Measurements from ENCODE around the gene CLDN14. TPM values are rescaled to one million over a fixed set of nuclear protein-coding genes. Genes with fewer than 3 reads are reported as not detected.

The CLDN14 gene
- total and polyA plus RNA-seq, 4 experiments from 2014 or later = not detected

DNA sequence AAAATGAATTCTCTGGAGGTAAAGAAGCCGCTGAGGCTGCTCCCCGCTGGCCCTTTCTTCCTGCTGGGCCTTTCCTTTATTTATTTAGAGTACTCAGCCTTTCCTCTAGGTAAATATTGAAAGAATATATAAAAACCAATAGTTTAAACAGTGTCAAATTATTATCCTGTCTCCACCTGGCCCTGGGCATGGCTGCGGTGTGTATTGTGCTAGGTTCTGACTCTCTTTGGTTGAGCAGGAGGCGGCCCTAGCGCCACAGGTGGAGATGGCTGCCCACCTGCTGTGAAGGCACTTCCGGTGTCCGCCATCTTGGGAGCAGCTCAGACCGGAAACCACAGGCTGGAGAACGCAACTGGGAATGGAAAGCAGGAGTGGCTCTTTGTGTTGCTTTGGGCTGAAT, 29.0 kb upstream of the CLDN14 start:
- Histone ChIP-seq H3K27me3 (ENCODE audit: insufficient read depth, low read length) (peaks cover 10% of the 10 kb centered on the region), H3K4me1 (ENCODE audit: insufficient read depth, low read length) (no peaks in the 10 kb centered on the region), H3K36me3 (ENCODE audit: insufficient read depth, low read length) (no peaks in the 10 kb centered on the region), H3K4me3 (ENCODE audit: low read length in 2 of 2) (no peak overlapping the region), H3K9me3 (ENCODE audit: control insufficient read depth in 1 of 2, low read length in 2 of 2) (no peaks in the 10 kb centered on the region), H3K27ac (ENCODE audit: low read depth, low read length) (no peak overlapping the region)
- H3K9me3 Mint-ChIP-seq = no peaks in the 10 kb centered on the region
- H3K4me1 Mint-ChIP-seq = peaks cover 0 to 6% (median 2%) of the 10 kb centered on the region in 4 donors
- no peak for DNase-seq
- ChIA-PET CTCF (ENCODE audit: partially characterized antibody) (no interaction called here), POLR2A (ENCODE audit: partially characterized antibody) (no interaction called here)
- H3K27me3 Mint-ChIP-seq = peaks cover 8 to 13% of the 10 kb centered on the region in 2 donors
- no peak overlapping the region for H3K27ac Mint-ChIP-seq
- H3K4me3 Mint-ChIP-seq = no peak overlapping the region
- no peaks in the 10 kb centered on the region for H3K36me3 Mint-ChIP-seq
- intact Hi-C loops (cut with micrococcal nuclease) = no loop called here

DNA sequence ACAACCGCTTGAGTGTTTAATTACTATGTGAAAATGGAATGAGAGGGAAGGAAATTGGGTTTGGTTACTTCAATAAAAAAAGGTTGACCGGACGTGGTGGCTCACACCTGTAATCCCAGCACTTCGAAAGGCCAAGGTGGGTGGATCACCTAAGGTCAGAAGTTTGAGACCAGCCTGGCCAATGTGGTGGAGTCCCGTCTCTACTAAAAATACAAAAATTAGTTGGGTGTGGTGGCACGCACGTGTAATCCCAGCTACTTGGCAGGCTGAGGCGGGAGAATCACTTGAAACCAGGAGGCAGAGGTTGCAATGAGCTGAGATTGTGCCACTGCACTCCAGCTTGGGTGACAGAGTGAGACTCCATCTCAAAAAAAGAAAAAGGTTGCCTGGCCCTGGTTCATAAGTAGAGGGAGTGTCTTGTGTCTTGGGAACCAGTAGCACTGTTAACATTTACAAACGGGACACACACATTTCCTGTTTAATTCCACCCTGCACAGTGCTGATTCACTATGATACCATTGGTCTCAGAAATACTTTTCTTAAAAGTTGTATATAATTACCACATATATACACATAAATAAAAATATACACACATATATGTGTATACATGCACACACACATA, 27.6 kb upstream of the CLDN14 start:
- no peak overlapping the region for H3K27ac Mint-ChIP-seq
- no peak overlapping the region for H3K27ac ChIP-seq (ENCODE audit: low read depth, low read length)
- H3K4me3 ChIP-seq (ENCODE audit: low read length in 2 of 2) = no peak overlapping the region
- no peak overlapping the region for H3K4me3 Mint-ChIP-seq
- H3K27me3 Mint-ChIP-seq = peaks cover 11 to 14% of the 10 kb centered on the region in 2 donors
- H3K9me3 Mint-ChIP-seq = no peaks in the 10 kb centered on the region
- intact Hi-C loops (cut with micrococcal nuclease) = no loop called here
- DNase-seq = no peak
- ChIA-PET POLR2A (ENCODE audit: partially characterized antibody) (no interaction called here), CTCF (ENCODE audit: partially characterized antibody) (interaction anchor here (3.1 kb wide), 1 partner anchor 9 kb away, joined by 11 read pairs; no protein-coding TSS in a partner anchor)
- no peaks in the 10 kb centered on the region for H3K9me3 ChIP-seq (ENCODE audit: control insufficient read depth in 1 of 2, low read length in 2 of 2)
- no peaks in the 10 kb centered on the region for H3K4me1 ChIP-seq (ENCODE audit: insufficient read depth, low read length)
- H3K36me3 ChIP-seq (ENCODE audit: insufficient read depth, low read length) = no peaks in the 10 kb centered on the region
- H3K27me3 ChIP-seq (ENCODE audit: insufficient read depth, low read length) = peaks cover 10% of the 10 kb centered on the region
- H3K4me1 Mint-ChIP-seq = peaks cover 0 to 6% (median 2%) of the 10 kb centered on the region in 4 donors
- H3K36me3 Mint-ChIP-seq = no peaks in the 10 kb centered on the region

DNA sequence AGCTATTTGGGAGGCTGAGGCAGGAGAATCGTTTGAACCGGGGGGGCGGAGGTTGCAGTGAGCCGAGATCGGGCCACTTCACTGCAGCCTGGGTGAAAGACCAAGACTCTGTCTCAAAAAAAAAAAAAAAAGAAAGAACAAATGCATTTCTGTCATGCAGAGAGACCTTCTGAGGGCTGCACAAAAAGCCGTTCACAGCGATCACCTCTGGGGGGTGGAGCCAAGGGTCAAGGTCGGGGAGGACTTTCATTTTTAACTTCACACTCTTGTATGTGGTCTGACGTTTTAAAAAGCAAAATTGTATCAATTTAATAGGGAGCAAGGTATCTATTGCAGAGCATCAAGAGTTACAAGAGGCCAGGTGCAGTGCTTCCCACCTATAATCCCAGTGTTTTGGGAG, 26.6 kb upstream of the CLDN14 start:
- H3K27ac ChIP-seq (ENCODE audit: low read depth, low read length) = no peak overlapping the region
- H3K36me3 ChIP-seq (ENCODE audit: insufficient read depth, low read length) = no peaks in the 10 kb centered on the region
- ChIA-PET CTCF (ENCODE audit: partially characterized antibody) (interaction anchor here (0.7 to 3.7 kb wide), 4 partner anchors 10 to 421 kb away, joined by 3 to 12 read pairs (median 8); no protein-coding TSS in a partner anchor), POLR2A (ENCODE audit: partially characterized antibody) (no interaction called here)
- H3K27me3 ChIP-seq (ENCODE audit: insufficient read depth, low read length) = peaks cover 10% of the 10 kb centered on the region
- H3K9me3 ChIP-seq (ENCODE audit: control insufficient read depth in 1 of 2, low read length in 2 of 2) = no peaks in the 10 kb centered on the region
- peaks cover 0 to 3% (median under 1%) of the 10 kb centered on the region in 4 donors for H3K4me1 Mint-ChIP-seq
- H3K4me3 Mint-ChIP-seq = no peak overlapping the region
- no peak overlapping the region for H3K27ac Mint-ChIP-seq
- no peak for DNase-seq
- no peaks in the 10 kb centered on the region for H3K9me3 Mint-ChIP-seq
- no peaks in the 10 kb centered on the region for H3K36me3 Mint-ChIP-seq
- H3K4me1 ChIP-seq (ENCODE audit: insufficient read depth, low read length) = no peaks in the 10 kb centered on the region
- intact Hi-C loops (cut with micrococcal nuclease) = no loop called here
- no peak overlapping the region for H3K4me3 ChIP-seq (ENCODE audit: low read length in 2 of 2)
- peaks cover 11 to 14% of the 10 kb centered on the region in 2 donors for H3K27me3 Mint-ChIP-seq

DNA sequence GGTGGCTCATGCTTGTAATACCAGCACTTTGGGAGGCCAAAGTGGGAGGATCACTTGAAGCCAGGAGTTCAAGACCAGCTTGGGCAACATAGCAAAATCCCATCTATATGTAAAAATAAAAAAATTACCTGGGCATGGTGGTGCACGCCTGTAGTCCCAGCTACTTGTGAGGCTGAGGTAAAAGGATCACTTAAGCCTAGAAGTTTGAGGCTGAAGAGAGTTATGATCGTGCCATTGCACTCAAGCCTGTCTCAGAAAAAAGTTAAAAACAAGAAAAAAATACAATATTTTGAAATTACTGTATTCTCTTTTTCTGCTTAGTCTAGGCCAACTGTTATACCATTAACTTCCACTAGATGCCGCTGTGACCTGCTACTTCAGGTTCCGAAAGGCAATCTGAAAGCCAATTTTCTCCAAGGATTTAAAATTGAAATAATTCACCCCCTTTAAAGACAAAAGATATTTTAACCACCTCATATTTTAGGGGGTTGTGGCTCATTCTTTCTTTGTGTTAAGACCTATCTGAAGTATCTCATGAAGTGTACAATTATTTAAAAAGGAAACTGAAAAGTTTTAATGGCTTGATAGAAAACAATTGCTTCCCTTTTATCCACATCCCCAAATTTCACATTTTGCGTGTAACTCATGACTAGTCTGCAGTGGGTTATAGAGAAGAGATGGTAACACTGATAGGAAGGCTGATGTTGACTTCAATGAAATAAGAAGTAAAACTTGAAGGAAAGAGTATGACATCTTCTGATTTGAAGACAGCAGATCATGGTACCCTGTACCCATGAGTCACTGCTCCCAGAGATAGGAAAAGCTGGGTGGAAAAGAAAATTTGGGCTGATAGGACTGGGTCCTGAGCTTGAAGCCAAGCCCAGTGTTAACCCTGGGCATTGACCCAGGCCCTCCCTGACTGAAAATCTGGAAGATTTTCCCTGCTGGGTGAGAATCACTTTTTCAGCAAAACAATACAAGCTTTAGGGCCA, 24.4 kb upstream of the CLDN14 start:
- ChIA-PET CTCF (ENCODE audit: partially characterized antibody) (interaction anchor here (0.7 to 3.7 kb wide), 8 partner anchors 10 to 426 kb away, joined by 3 to 12 read pairs (median 4); no protein-coding TSS in a partner anchor), POLR2A (ENCODE audit: partially characterized antibody) (no interaction called here)
- no peak overlapping the region for H3K4me3 ChIP-seq (ENCODE audit: low read length in 2 of 2)
- Mint-ChIP-seq H3K27ac (no peak overlapping the region), H3K9me3 (no peaks in the 10 kb centered on the region), H3K36me3 (no peaks in the 10 kb centered on the region), H3K4me1 (no peaks in the 10 kb centered on the region), H3K27me3 (peaks cover 11 to 14% of the 10 kb centered on the region in 2 donors), H3K4me3 (no peak overlapping the region)
- H3K9me3 ChIP-seq (ENCODE audit: control insufficient read depth in 1 of 2, low read length in 2 of 2) = no peaks in the 10 kb centered on the region
- peak in 4 of 5 donors; percentile 19 to 42 (median 28) for DNase-seq
- H3K27ac ChIP-seq (ENCODE audit: low read depth, low read length) = no peak overlapping the region
- intact Hi-C loops (cut with micrococcal nuclease) = loop anchor here (1.0 to 2.0 kb wide), 2 partner anchors 423 to 506 kb away; no protein-coding TSS in a partner anchor
- no peaks in the 10 kb centered on the region for H3K36me3 ChIP-seq (ENCODE audit: insufficient read depth, low read length)
- no peaks in the 10 kb centered on the region for H3K4me1 ChIP-seq (ENCODE audit: insufficient read depth, low read length)
- H3K27me3 ChIP-seq (ENCODE audit: insufficient read depth, low read length) = peaks cover 10% of the 10 kb centered on the region

DNA sequence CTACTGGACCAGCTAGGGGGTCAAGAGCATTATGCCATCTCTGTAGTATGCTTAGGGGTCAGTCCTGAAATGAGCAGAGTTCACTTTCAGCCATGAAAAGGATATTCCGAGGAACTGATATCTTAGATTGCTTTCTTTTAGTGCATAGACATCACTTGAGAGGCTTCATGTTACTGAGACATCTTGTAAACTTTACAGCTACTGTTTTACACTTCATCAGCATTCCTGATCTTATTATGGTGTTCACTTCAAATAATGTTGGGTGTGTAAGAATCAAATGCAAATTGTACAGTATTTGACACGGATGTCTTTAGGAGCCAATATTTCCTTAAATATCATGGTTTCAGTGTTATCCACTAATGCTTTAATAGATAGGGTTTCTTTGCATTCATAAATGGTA, 22.4 kb upstream of the CLDN14 start:
- Mint-ChIP-seq H3K36me3 (no peaks in the 10 kb centered on the region), H3K4me1 (no peaks in the 10 kb centered on the region), H3K27me3 (peaks cover 7 to 11% of the 10 kb centered on the region in 2 donors), H3K27ac (no peak overlapping the region), H3K4me3 (no peak overlapping the region), H3K9me3 (peaks cover 0 to 2% (median 0%) of the 10 kb centered on the region in 8 donors)
- H3K4me1 ChIP-seq (ENCODE audit: insufficient read depth, low read length) = no peaks in the 10 kb centered on the region
- ChIA-PET POLR2A (ENCODE audit: partially characterized antibody) (no interaction called here), CTCF (ENCODE audit: partially characterized antibody) (interaction anchor here (1.2 to 1.4 kb wide), 2 partner anchors 10 to 420 kb away, joined by 3 read pairs; no protein-coding TSS in a partner anchor)
- H3K27ac ChIP-seq (ENCODE audit: low read depth, low read length) = no peak overlapping the region
- no peak overlapping the region for H3K4me3 ChIP-seq (ENCODE audit: low read length in 2 of 2)
- intact Hi-C loops (cut with micrococcal nuclease) = no loop called here
- no peaks in the 10 kb centered on the region for H3K9me3 ChIP-seq (ENCODE audit: control insufficient read depth in 1 of 2, low read length in 2 of 2)
- H3K36me3 ChIP-seq (ENCODE audit: insufficient read depth, low read length) = no peaks in the 10 kb centered on the region
- no peak for DNase-seq
- peaks cover 10% of the 10 kb centered on the region for H3K27me3 ChIP-seq (ENCODE audit: insufficient read depth, low read length)

DNA sequence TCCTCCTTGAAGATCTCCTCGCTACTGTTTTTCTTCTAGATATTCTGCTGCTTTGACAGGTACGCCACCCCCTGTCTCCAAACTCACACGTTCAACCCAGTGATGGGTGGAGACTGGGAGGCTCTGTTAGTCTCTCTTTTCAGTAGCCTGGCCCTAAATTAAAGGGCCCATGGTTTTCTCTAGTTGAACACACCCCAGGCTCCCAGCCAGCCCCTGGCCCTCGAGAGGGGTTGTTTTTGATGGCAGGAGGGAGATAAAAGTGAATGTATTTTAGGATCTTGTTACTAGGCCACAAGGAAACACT, 21.6 kb upstream of the CLDN14 start:
- H3K9me3 Mint-ChIP-seq = peaks cover 0 to 3% (median 0%) of the 10 kb centered on the region in 8 donors
- H3K36me3 Mint-ChIP-seq = no peaks in the 10 kb centered on the region
- Histone ChIP-seq H3K4me1 (ENCODE audit: insufficient read depth, low read length) (no peaks in the 10 kb centered on the region), H3K36me3 (ENCODE audit: insufficient read depth, low read length) (no peaks in the 10 kb centered on the region), H3K9me3 (ENCODE audit: control insufficient read depth in 1 of 2, low read length in 2 of 2) (no peaks in the 10 kb centered on the region), H3K27me3 (ENCODE audit: insufficient read depth, low read length) (peaks cover 10% of the 10 kb centered on the region), H3K4me3 (ENCODE audit: low read length in 2 of 2) (no peak overlapping the region), H3K27ac (ENCODE audit: low read depth, low read length) (no peak overlapping the region)
- no peak for DNase-seq
- intact Hi-C loops (cut with micrococcal nuclease) = no loop called here
- H3K27me3 Mint-ChIP-seq = peaks cover 5 to 8% of the 10 kb centered on the region in 2 donors
- no peak overlapping the region for H3K4me3 Mint-ChIP-seq
- ChIA-PET CTCF (ENCODE audit: partially characterized antibody) (interaction anchor here (1.4 to 1.5 kb wide), 2 partner anchors 10 to 420 kb away, joined by 3 read pairs; no protein-coding TSS in a partner anchor), POLR2A (ENCODE audit: partially characterized antibody) (no interaction called here)
- H3K4me1 Mint-ChIP-seq = no peaks in the 10 kb centered on the region
- peak overlapping the region in 1 of 7 donors; percentile 15 for H3K27ac Mint-ChIP-seq
